H1 (cell line): ENCODE results near the gene PTPRH. TPM values are rescaled to one million over a fixed set of nuclear protein-coding genes. Genes with fewer than 3 reads are reported as not detected.

ENCODE experiments used
- CBX8 ChIP-seq: fragments of 300-800, 300-1000 bp; sonication (generic); IDR thresholded peaks from 2 replicates; pipeline ENCODE4 v1.7.1; 2016; ENCODE audit warnings: low read depth, low read length, borderline replicate concordance
- MAX ChIP-seq: IDR thresholded peaks from 2 replicates; pipeline ENCODE4 v1.6.1; 2012; ENCODE audit warnings: inconsistent platforms
- PHF8 ChIP-seq: fragments of 200-600 bp; sonication (generic); conservative IDR thresholded peaks from 2 replicates; pipeline ENCODE4 v1.7.1; 2012; ENCODE audit warnings: low read depth, mild to moderate bottlenecking, inconsistent platforms, low read length, moderate library complexity
- SP1 ChIP-seq: IDR thresholded peaks from 2 replicates; pipeline ENCODE4 v1.6.1; 2011; ENCODE audit warnings: low read depth, low read length
- SP2 ChIP-seq: IDR thresholded peaks from 2 replicates; pipeline ENCODE4 v1.6.1; 2012; ENCODE audit warnings: mild to moderate bottlenecking, low read length, inconsistent platforms
- polyA plus RNA-seq, 7 experiments: library from polyadenylated mRNA; depleted of rRNA in 3 of 7; stranded (reverse) in 5 of 7; unstranded in 2 of 7; fragments of >200 nt in 5 of 7; fragments of 200-250 nt in 2 of 7; gene quantifications; 1 replicate in 5 of 7; 2 replicates in 1 of 7; 4 replicates in 1 of 7; pipeline versions ENCODE4 v1.2.1 to v1.2.3, GENCODE V29; 2011 to 2013; ENCODE audit warnings: missing spikeins in 2 of 7, mixed read lengths in 2 of 7
- total RNA-seq: library from RNA; stranded (reverse); fragmentation: NEBNext Ultra II Directional; extraction: Animal tissue kit (Norgen Biotek cat#: 25700); gene quantifications from 2 replicates; pipeline ENCODE4 v1.2.1, GENCODE V29; 2021

The PTPRH gene
- total and polyA plus RNA-seq, 2 of the 8 experiments (the other 6 are each of a cell fraction or from before 2014, with no cell fraction given) = 0.30 to 0.39 TPM

DNA sequence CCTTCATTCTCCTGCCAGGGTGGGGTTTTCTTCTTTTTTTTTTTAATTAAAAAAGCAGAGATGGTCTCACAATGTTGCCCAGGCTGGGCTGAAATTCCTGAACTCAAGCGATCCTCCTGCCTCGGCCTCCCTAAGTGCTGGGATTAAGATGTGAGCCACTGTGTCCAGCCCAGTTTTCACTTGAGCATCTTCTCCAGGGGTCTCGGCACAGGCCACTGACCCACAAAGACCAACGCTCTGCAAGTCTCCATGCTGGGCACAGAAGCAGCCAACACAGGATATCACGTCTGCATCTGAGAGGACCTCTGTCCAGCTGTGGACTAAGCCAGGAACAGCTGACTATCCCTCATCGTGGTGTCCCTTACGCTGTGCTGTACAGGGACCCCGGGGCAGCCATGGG, 28.7 kb upstream of the PTPRH start (continued):
- TF ChIP-seq CBX8 (no peak), MAX (no peak), SP2 (no peak), PHF8 (no peak), SP1 (no peak)
- TF ChIP-seq, all 59 proteins: peak for 0
